HepG2 (cell line): ENCODE results near the gene CYP11A1. TPM values are rescaled to one million over a fixed set of nuclear protein-coding genes. Genes with fewer than 3 reads are reported as not detected.

Source experiments
- ATAC-seq: fragments of 200-7000 bp; cut with Tn5 transposase; 3 replicates; pipeline ENCODE4 v1.9.1; 2020; ENCODE audit warnings: mild to moderate bottlenecking, moderate library complexity
- BruUV-seq: library from RNA; stranded (reverse); fragments of 400-500 nt; replicated peaks from 2 replicates; lab custom pipeline; 2021; lab: Mats Ljungman, UMichigan
- CTCF ChIA-PET: fragments of 300-600 bp; formaldehyde crosslinking; extraction: SDS; loops from one replicate; lab custom pipeline; 2021; ENCODE audit warnings: low total read pairs, inconsistent platforms, low intra/inter-chr PET ratio; lab: Yijun Ruan, JAX
- POLR2A ChIA-PET: fragments of 350-600 bp; sonication (Branson Sonifier 250); formaldehyde crosslinking; loops from one replicate; lab custom pipeline; 2020; ENCODE audit warnings: antibody characterized with exemption, inconsistent platforms; lab: Yijun Ruan, JAX
- DNase-seq: peaks from one replicate; pipeline ENCODE4 v3.0.0-alpha.2; 2015; ENCODE audit warnings: low spot score
- FAIRE-seq: peaks from 3 replicates; lab custom pipeline; 2011; peaks lifted over from hg19 to GRCh38; lab: Jason Lieb, UNC
- H2AFZ ChIP-seq: one replicate; pipeline ENCODE4 v1.6.1; 2011; ENCODE audit warnings: low read length, inconsistent platforms
- H3K27ac ChIP-seq: fragments of 300-600 bp; 3 replicates; pipeline ENCODE4 v1.8.0; 2011; ENCODE audit warnings: mixed run types, mild to moderate bottlenecking, mixed read lengths, low read length, inconsistent platforms; ENCODE audit not compliant: insufficient read depth; ENCODE audit errors: extremely low read length
- H3K27me3 ChIP-seq, 2 experiments: fragments of 200-600 bp in 1 of 2; 2 replicates in 1 of 2; 3 replicates in 1 of 2; pipeline versions ENCODE4 v1.6.0 to v1.8.0; 2011; ENCODE audit warnings: low read length in 2 of 2, mild to moderate bottlenecking in 2 of 2, moderate library complexity in 2 of 2, inconsistent platforms in 1 of 2; ENCODE audit not compliant: insufficient read depth in 2 of 2, control insufficient read depth in 1 of 2
- H3K36me3 ChIP-seq, 2 experiments: fragments of 200-600 bp in 1 of 2; replicated peaks in 1 of 2; 2 replicates in 1 of 2; 3 replicates in 1 of 2; pipeline versions ENCODE4 v1.5.1 to v1.8.0; 2011; ENCODE audit warnings: low read length in 2 of 2, inconsistent platforms in 1 of 2; ENCODE audit not compliant: insufficient read depth in 2 of 2, control insufficient read depth in 1 of 2
- H3K4me1 ChIP-seq: 2 replicates; pipeline ENCODE4 v1.5.1; 2012; ENCODE audit warnings: low read length, inconsistent platforms; ENCODE audit not compliant: insufficient read depth
- H3K4me2 ChIP-seq: 2 replicates; pipeline ENCODE4 v1.6.0; 2011; ENCODE audit warnings: low read depth, low read length, inconsistent platforms
- H3K4me3 ChIP-seq, 3 experiments: fragments of 200-600 bp in 1 of 3; sonication (generic), shearing (Covaris generic) in 1 of 3; replicated peaks in 1 of 3; 2 replicates each; pipeline ENCODE4 v1.5.1; 2011 to 2016; ENCODE audit warnings: low read length in 3 of 3, inconsistent platforms in 2 of 3, low read depth in 2 of 3, mild to moderate bottlenecking in 2 of 3, control low read depth in 1 of 3, mixed read lengths in 1 of 3; ENCODE audit not compliant: insufficient read depth in 1 of 3
- H3K79me2 ChIP-seq: one replicate; pipeline ENCODE4 v1.6.1; 2011; ENCODE audit warnings: low read length, inconsistent platforms; ENCODE audit not compliant: insufficient read depth
- H3K9ac ChIP-seq: 2 replicates; pipeline ENCODE4 v1.6.0; 2011; ENCODE audit warnings: mild to moderate bottlenecking, low read depth, low read length, inconsistent platforms; ENCODE audit not compliant: insufficient read depth
- H3K9me3 ChIP-seq: 2 replicates; pipeline ENCODE4 v1.5.1; 2012; ENCODE audit warnings: mild to moderate bottlenecking, low read length
- H4K20me1 ChIP-seq: 2 replicates; pipeline ENCODE4 v1.6.0; 2011; ENCODE audit warnings: inconsistent platforms, mild to moderate bottlenecking, low read length, moderate library complexity; ENCODE audit not compliant: insufficient read depth
- ZNF333 ChIP-seq: sonication (generic); formaldehyde crosslinking; IDR thresholded peaks from 2 replicates; pipeline ENCODE4 v1.4.0; 2020; ENCODE audit warnings: mild to moderate bottlenecking, missing genetic modification reagents, borderline replicate concordance
- ZNF672 ChIP-seq: sonication (generic); formaldehyde crosslinking; IDR thresholded peaks from 2 replicates; pipeline ENCODE4 v1.8.1; 2022; ENCODE audit warnings: missing genetic modification reagents
- WGBS: methylation state at CpG from one replicate; pipeline ENCODE4 v1.1.6; 2017; ENCODE audit warnings: low lambda C conversion rate; 5-methylcytosine and 5-hydroxymethylcytosine counted together
- in situ Hi-C: cut with HindIII; loops from 2 replicates; pipeline ENCODE4 v1.10.0; 2017; ENCODE audit warnings: low pct_unique_long_range_greater_than_20kb; ENCODE audit not compliant: extremely low pct_ligation_motif_present
- intact Hi-C: fragments of 100-400 bp; cut with micrococcal nuclease; formaldehyde crosslinking; loops from one replicate; pipeline ENCODE4 v1.10.0; 2022; ENCODE audit not compliant: unreplicated experiment
- polyA plus RNA-seq, 8 experiments: library from polyadenylated mRNA; depleted of rRNA in 3 of 8; stranded (reverse) in 7 of 8; unstranded in 1 of 8; fragments of >200 nt; fragmentation: Illumina TruSeq in 4 of 8; extraction: Trizol in 4 of 8; gene quantifications; 2 replicates each; pipeline versions ENCODE4 v1.2.1 to v1.2.3, GENCODE V29; 2011 to 2016; ENCODE audit warnings: low read depth in 4 of 8, missing spikeins in 1 of 8, mixed read lengths in 1 of 8; ENCODE audit not compliant: insufficient read depth in 1 of 8
- total RNA-seq, 5 experiments: library from RNA; depleted of rRNA; stranded (reverse); fragments of >200 nt; fragmentation: Illumina TruSeq; extraction: Trizol; gene quantifications; 2 replicates each; pipeline ENCODE4 v1.2.3, GENCODE V29; 2016; ENCODE audit warnings: low read depth in 1 of 5
- TF ChIP-seq, protein P1 (sequence below): sonication (generic); formaldehyde crosslinking; IDR thresholded peaks from 2 replicates; pipeline ENCODE4 v1.4.0; 2020; ENCODE audit warnings: missing genetic modification reagents, borderline replicate concordance

Gene CYP11A1
- total and polyA plus RNA-seq, 2 of the 13 experiments (the other 11 are each of a cell fraction or from before 2014, with no cell fraction given) = 0.66 to 0.92 TPM

DNA sequence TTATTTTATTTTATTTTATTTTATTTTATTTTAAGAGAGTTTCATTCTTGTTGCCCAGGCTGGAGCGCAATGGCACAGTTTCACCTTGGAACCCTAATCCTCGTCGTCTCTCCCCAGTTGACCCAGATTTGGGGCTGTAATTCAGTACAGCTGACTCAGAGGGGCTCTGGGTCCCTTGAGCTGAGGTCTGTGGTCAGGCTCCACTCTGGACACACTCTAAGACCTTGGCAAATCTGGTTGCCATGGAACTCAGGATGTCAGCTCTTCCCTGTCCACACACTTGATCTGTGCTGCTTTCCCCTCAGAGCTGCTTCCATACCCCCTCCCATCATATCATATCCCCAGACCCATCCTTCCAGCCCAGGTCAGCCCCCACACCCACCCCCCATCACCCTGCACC lies 675 bp upstream of the CYP11A1 start:
- intact Hi-C loops (no loop called here), in situ Hi-C loops (no loop called here)
- ChIA-PET CTCF (no interaction called here), POLR2A (interaction anchor here (1.1 kb wide), 1 partner anchor 73 kb away, joined by 3 read pairs; no protein-coding TSS in a partner anchor)
- H3K4me2 ChIP-seq = no peak overlapping the region
- H3K9ac ChIP-seq = no peak overlapping the region
- ATAC-seq = no peak
- no peak overlapping the region for H3K4me3 ChIP-seq
- FAIRE-seq = no peak
- H3K36me3 ChIP-seq = no peaks in the 10 kb centered on the region
- BruUV-seq = no TSS peak
- no peaks in the 10 kb centered on the region for H3K9me3 ChIP-seq
- H4K20me1 ChIP-seq = no peaks in the 10 kb centered on the region
- WGBS = 94% methylated on average over 3 of the region's 3 CpGs
- peaks cover 3 to 23% of the 10 kb centered on the region in 2 experiments for H3K27me3 ChIP-seq
- H3K79me2 ChIP-seq = no peaks in the 10 kb centered on the region
- peaks cover 32% of the 10 kb centered on the region for H3K4me1 ChIP-seq
- H3K27ac ChIP-seq = no peak overlapping the region
- DNase-seq = no peak
- TF ChIP-seq ZNF672 (no peak), ZNF333 (CRISPR knock-in tag) (no peak)
- TF ChIP-seq, protein P1, sequence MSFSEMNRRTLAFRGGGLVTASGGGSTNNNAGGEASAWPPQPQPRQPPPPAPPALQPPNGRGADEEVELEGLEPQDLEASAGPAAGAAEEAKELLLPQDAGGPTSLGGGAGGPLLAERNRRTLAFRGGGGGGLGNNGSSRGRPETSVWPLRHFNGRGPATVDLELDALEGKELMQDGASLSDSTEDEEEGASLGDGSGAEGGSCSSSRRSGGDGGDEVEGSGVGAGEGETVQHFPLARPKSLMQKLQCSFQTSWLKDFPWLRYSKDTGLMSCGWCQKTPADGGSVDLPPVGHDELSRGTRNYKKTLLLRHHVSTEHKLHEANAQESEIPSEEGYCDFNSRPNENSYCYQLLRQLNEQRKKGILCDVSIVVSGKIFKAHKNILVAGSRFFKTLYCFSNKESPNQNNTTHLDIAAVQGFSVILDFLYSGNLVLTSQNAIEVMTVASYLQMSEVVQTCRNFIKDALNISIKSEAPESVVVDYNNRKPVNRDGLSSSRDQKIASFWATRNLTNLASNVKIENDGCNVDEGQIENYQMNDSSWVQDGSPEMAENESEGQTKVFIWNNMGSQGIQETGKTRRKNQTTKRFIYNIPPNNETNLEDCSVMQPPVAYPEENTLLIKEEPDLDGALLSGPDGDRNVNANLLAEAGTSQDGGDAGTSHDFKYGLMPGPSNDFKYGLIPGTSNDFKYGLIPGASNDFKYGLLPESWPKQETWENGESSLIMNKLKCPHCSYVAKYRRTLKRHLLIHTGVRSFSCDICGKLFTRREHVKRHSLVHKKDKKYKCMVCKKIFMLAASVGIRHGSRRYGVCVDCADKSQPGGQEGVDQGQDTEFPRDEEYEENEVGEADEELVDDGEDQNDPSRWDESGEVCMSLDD (CRISPR knock-in tag) = no peak
- no peak overlapping the region for H2AFZ ChIP-seq
